ENCODE measurements around the gene AFP. TPM values are rescaled to one million over a fixed set of nuclear protein-coding genes. Genes with fewer than 3 reads are reported as not detected.

Gene AFP
- total and polyA plus RNA-seq, 2 of the 13 experiments (the other 11 are each of a cell fraction or from before 2014, with no cell fraction given): 9,434 to 13,105 TPM

DNA sequence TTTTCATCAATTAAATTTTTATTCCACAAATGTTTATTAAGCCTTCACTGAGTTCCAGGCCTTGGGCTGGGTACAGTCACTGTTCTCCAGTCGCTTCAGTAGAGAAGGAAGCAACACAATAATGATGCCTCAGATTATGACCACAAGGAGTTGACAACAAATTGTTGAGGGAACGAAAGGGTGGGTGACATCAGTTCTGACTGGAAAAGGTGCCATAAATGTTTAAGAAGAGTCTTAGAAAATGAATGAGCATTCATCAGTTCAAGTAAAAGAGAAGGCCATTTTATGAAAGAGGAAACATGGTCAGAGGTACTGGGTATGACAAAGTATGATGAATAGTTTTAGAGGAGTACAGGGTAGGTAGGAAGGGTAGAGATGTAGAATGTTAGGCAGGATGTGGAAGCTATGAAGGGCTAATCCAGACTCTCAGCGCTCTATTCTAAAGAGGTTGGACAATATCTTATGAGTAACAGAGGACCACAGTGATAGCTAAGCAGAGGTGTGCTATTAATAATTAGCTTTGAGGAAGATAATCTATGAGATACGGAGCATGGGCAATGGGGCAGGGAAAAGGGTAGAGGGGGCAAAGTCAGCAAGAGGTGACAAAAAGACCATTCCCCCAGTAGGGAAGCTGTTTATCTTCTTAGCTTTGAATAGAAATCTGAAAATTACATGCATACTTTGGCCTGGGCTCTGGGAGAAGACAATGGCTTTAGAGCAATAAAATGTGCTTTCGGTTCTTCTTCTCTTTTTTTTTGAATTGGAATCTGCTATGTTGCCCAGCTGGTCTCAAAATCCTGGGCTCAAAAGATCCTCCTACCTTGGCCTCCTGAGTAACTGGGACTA is 20.4 kb downstream of the AFP start (continued):
- TF ChIP-seq BRF2 (CRISPR knock-in tag; IDR thresholded peaks at IDR 0.05) (0 out of 2 replicates have a peak, but pooled peaks have one; percentile 50), KAT7 (CRISPR knock-in tag; IDR thresholded peaks at IDR 0.05; ENCODE audit: borderline replicate concordance) (no peak)

DNA sequence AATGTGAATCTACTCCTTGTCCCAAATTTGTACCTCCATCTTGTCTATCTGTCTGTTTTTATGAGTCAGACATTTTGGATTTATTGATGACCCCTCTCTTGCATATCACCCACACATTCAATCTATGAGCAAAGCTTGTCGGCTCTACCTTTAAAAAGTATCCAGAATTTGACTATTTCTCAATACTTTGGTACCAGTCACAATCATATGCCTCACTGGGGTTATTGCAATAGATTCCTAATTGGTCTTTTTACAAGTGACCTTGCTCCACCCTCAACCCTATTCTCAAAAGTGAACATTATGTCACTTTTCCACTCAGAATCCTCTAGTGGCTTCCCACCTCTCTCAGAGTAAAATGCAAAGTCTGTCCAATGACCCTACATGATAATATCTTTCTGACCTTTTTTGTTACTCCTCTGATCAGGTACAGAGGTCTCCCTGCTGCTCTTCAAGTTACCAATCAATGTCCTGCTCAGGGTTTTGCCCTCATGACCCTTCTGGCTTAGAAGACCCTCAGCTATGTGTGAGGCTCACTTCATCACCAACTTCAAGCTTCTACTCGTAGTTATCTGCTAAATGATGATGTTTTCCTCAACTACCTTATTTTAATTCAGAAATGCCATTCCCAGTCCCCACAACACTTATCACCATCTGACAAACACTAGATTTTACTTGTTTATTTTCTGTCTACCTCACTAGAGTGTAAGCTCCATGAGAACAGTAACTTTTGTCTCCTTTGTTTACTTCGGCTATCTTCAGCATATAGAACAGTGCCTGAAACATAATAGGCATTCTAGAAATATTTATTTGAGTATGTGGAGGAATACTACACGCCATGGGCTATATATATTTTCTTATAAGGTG is 22.4 kb downstream of the AFP start:
- in situ Hi-C loops (cut with HindIII; ENCODE audit: extremely low pct_ligation_motif_present, low pct_unique_long_range_greater_than_20kb): loop anchor here (25.0 kb wide), 1 partner anchor 104 kb away; no protein-coding TSS in a partner anchor
- peaks cover 3% of the 10 kb centered on the region for H3K4me1 ChIP-seq (ENCODE audit: insufficient read depth, low read length)
- H3K36me3 ChIP-seq (replicated peaks in 1 of 2; ENCODE audit: control insufficient read depth in 1 of 2, insufficient read depth in 2 of 2, low read length in 2 of 2): peaks cover 1 to 9% of the 10 kb centered on the region in 2 experiments; a peak in 3 of 5 replicates
- H3K27ac ChIP-seq (ENCODE audit: extremely low read length, insufficient read depth, low read length): no peak overlapping the region
- peak; percentile 33 for ATAC-seq
- H3K4me3 ChIP-seq (replicated peaks in 1 of 3; ENCODE audit: insufficient read depth in 1 of 3, low read depth in 2 of 3, low read length in 3 of 3): no peak overlapping the region
- no peaks in the 10 kb centered on the region for H3K79me2 ChIP-seq (ENCODE audit: insufficient read depth, low read length)
- CTCF ChIA-PET (ENCODE audit: low intra/inter-chr PET ratio, low total read pairs): no interaction called here
- no peak for FAIRE-seq
- no peak overlapping the region for H3K4me2 ChIP-seq (ENCODE audit: low read depth, low read length)
- intact Hi-C loops (cut with micrococcal nuclease; ENCODE audit: unreplicated experiment): no loop called here
- H3K27me3 ChIP-seq (ENCODE audit: control insufficient read depth in 1 of 2, insufficient read depth in 2 of 2, low read length in 2 of 2): no peaks in the 10 kb centered on the region
- POLR2A ChIA-PET: interaction anchor here (0.6 to 1.5 kb wide), 4 partner anchors 8 to 114 kb away, joined by 3 to 5 read pairs (median 3); no protein-coding TSS in a partner anchor
- H3K9ac ChIP-seq (ENCODE audit: insufficient read depth, low read depth, low read length): no peak overlapping the region
- no peaks in the 10 kb centered on the region for H3K9me3 ChIP-seq (ENCODE audit: low read length)
- no peak overlapping the region for H2AFZ ChIP-seq (ENCODE audit: low read length)
- no peaks in the 10 kb centered on the region; the same call in 1 of the 2 replicates for H4K20me1 ChIP-seq (ENCODE audit: insufficient read depth, low read length)
- DNase-seq (ENCODE audit: low spot score): no peak
- WGBS (ENCODE audit: low lambda C conversion rate): 63% methylated on average over 4 of the region's 4 CpGs
- no TSS peak for BruUV-seq (replicated peaks)
- TF ChIP-seq MEIS2 (CRISPR knock-in tag; IDR thresholded peaks at IDR 0.05) (no peak), ZNF264 (CRISPR knock-in tag; IDR thresholded peaks at IDR 0.05) (0 out of 2 replicates have a peak, but pooled peaks have one; percentile 14), LBX2 (CRISPR knock-in tag; IDR thresholded peaks at IDR 0.05; ENCODE audit: borderline replicate concordance) (no peak), ZNF790 (CRISPR knock-in tag; IDR thresholded peaks at IDR 0.05; ENCODE audit: borderline replicate concordance) (no peak), ZMYM4 (CRISPR knock-in tag; IDR thresholded peaks at IDR 0.05) (0 out of 2 replicates have a peak, but pooled peaks have one; percentile 20), FLYWCH1 (CRISPR knock-in tag; IDR thresholded peaks at IDR 0.05) (peak; percentile 79; the same call in 1 of the 2 replicates), MBNL3 (CRISPR knock-in tag; conservative IDR thresholded peaks at IDR 0.05) (no peak), NFE2L2 (IDR thresholded peaks at IDR 0.05; ENCODE audit: low read length) (no peak), FOXA3 (CRISPR knock-in tag; IDR thresholded peaks at IDR 0.05) (peak; percentile 5), SNRNP70 (IDR thresholded peaks at IDR 0.05; ENCODE audit: low read depth, low read length) (no peak), ZC3H13 (CRISPR knock-in tag; IDR thresholded peaks at IDR 0.05) (0 out of 2 replicates have a peak, but pooled peaks have one; percentile 42), ZNF337 (CRISPR knock-in tag; IDR thresholded peaks at IDR 0.05; ENCODE audit: borderline replicate concordance, low read depth) (no peak)
- TF ChIP-seq, protein P1, sequence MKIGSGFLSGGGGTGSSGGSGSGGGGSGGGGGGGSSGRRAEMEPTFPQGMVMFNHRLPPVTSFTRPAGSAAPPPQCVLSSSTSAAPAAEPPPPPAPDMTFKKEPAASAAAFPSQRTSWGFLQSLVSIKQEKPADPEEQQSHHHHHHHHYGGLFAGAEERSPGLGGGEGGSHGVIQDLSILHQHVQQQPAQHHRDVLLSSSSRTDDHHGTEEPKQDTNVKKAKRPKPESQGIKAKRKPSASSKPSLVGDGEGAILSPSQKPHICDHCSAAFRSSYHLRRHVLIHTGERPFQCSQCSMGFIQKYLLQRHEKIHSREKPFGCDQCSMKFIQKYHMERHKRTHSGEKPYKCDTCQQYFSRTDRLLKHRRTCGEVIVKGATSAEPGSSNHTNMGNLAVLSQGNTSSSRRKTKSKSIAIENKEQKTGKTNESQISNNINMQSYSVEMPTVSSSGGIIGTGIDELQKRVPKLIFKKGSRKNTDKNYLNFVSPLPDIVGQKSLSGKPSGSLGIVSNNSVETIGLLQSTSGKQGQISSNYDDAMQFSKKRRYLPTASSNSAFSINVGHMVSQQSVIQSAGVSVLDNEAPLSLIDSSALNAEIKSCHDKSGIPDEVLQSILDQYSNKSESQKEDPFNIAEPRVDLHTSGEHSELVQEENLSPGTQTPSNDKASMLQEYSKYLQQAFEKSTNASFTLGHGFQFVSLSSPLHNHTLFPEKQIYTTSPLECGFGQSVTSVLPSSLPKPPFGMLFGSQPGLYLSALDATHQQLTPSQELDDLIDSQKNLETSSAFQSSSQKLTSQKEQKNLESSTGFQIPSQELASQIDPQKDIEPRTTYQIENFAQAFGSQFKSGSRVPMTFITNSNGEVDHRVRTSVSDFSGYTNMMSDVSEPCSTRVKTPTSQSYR (CRISPR knock-in tag; IDR thresholded peaks at IDR 0.05; ENCODE audit: borderline replicate concordance): no peak
